ENCODE results near the gene CEMIP.

CEMIP gene

DNA sequence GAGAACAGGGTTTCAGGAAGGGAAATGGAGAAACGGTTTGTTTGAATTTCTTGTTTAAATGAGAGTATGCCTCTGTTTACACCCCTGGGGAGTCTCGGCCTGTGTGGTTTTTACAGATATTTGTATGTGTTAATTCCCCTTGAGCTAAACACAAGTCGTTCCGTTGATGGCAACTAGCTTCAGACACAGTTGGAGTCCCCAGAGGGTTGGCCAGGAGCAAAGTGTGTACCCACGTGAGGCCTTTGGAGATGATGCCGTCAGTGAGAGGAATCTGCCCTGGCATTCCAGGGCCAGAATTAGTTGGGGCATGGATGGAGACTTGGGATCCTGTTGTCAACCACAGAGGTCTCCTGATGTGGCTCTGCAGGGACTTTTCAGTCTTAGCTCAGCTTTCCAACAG, 44.0 kb downstream of the CEMIP start:
- DNase-seq (ENCODE audit: low read depth), result no peak
- no peak for TF ChIP-seq CTCF (conservative IDR thresholded peaks at IDR 0.05; ENCODE audit: control insufficient read depth, insufficient read depth, low read depth, low read length)

GRCh38 chr15:80823995-80824394, 44.8 kb downstream of the CEMIP start:
- H3K4me3 ChIP-seq (ENCODE audit: control insufficient read depth, low read depth, low read length), result no peak overlapping the region
- TF ChIP-seq CTCF (conservative IDR thresholded peaks at IDR 0.05; ENCODE audit: control insufficient read depth, insufficient read depth, low read depth, low read length), result no peak
- no peak for DNase-seq (ENCODE audit: low read depth)

More for the DNA sequence above, 44.0 kb downstream of the CEMIP start:
- no peak overlapping the region for H3K4me3 ChIP-seq (ENCODE audit: control insufficient read depth, low read depth, low read length)

GRCh38 chr15:80825361-80826030, 46.3 kb downstream of the CEMIP start:
- peak; percentile 4 for DNase-seq (ENCODE audit: low read depth)
- no peak overlapping the region for H3K4me3 ChIP-seq (ENCODE audit: control insufficient read depth, low read depth, low read length)
- no peak for TF ChIP-seq CTCF (conservative IDR thresholded peaks at IDR 0.05; ENCODE audit: control insufficient read depth, insufficient read depth, low read depth, low read length)

GRCh38 chr15:80828796-80829195, 49.6 kb downstream of the CEMIP start:
- DNase-seq (ENCODE audit: low read depth), result no peak
- TF ChIP-seq CTCF (conservative IDR thresholded peaks at IDR 0.05; ENCODE audit: control insufficient read depth, insufficient read depth, low read depth, low read length), result no peak
- no peak overlapping the region for H3K4me3 ChIP-seq (ENCODE audit: control insufficient read depth, low read depth, low read length)

GRCh38 chr15:80830677-80831076, 51.5 kb downstream of the CEMIP start:
- no peak for DNase-seq (ENCODE audit: low read depth)
- no peak for TF ChIP-seq CTCF (conservative IDR thresholded peaks at IDR 0.05; ENCODE audit: control insufficient read depth, insufficient read depth, low read depth, low read length)
- H3K4me3 ChIP-seq (ENCODE audit: control insufficient read depth, low read depth, low read length), result no peak overlapping the region

GRCh38 chr15:80831192-80831591, 52.0 kb downstream of the CEMIP start:
- DNase-seq (ENCODE audit: low read depth), result no peak
- TF ChIP-seq CTCF (conservative IDR thresholded peaks at IDR 0.05; ENCODE audit: control insufficient read depth, insufficient read depth, low read depth, low read length), result no peak
- H3K4me3 ChIP-seq (ENCODE audit: control insufficient read depth, low read depth, low read length), result no peak overlapping the region
